Dedifferentiated amniotic fluid mesenchymal stem cell (primary cell): ENCODE data around the gene PRKN.

Experiments
- DNase-seq: peaks from one replicate; pipeline ENCODE4 v3.0.0-alpha.2; 2016; ENCODE audit errors: extremely low spot score

Gene PRKN

GRCh38 chr6:162313922-162314660 is 413.5 kb downstream of the PRKN start:
- no peak for DNase-seq

GRCh38 chr6:162307865-162308264 is 419.7 kb downstream of the PRKN start:
- DNase-seq: no peak

- DNase-seq: no peak
Measured at GRCh38 chr6:162306616-162307015, 420.9 kb downstream of the PRKN start.

- DNase-seq: no peak
Measured at GRCh38 chr6:162301128-162301527, 426.4 kb downstream of the PRKN start.

- DNase-seq: no peak
Measured at GRCh38 chr6:162294029-162294428, 433.5 kb downstream of the PRKN start.

- no peak for DNase-seq
Measured at GRCh38 chr6:162292915-162293314, 434.7 kb downstream of the PRKN start.

GRCh38 chr6:162290846-162291465 is 436.6 kb downstream of the PRKN start:
- no peak for DNase-seq

- DNase-seq: no peak
Measured at GRCh38 chr6:162289972-162290371, 437.6 kb downstream of the PRKN start.

GRCh38 chr6:162273986-162274385 is 453.6 kb downstream of the PRKN start:
- no peak for DNase-seq

- no peak for DNase-seq
Measured at GRCh38 chr6:162271922-162272321, 455.6 kb downstream of the PRKN start.

GRCh38 chr6:162270966-162271365 is 456.6 kb downstream of the PRKN start:
- no peak for DNase-seq

- DNase-seq: no peak
Measured at GRCh38 chr6:162267641-162268040, 459.9 kb downstream of the PRKN start.

GRCh38 chr6:162267126-162267525 is 460.4 kb downstream of the PRKN start:
- no peak for DNase-seq

GRCh38 chr6:162264581-162264980 is 463.0 kb downstream of the PRKN start:
- DNase-seq: no peak

GRCh38 chr6:162262466-162263196 is 464.9 kb downstream of the PRKN start:
- no peak for DNase-seq

GRCh38 chr6:162261598-162261997 is 466.0 kb downstream of the PRKN start:
- no peak for DNase-seq

- no peak for DNase-seq
Measured at GRCh38 chr6:162260027-162260426, 467.5 kb downstream of the PRKN start.

- DNase-seq: no peak
Measured at GRCh38 chr6:162258647-162259046, 468.9 kb downstream of the PRKN start.

GRCh38 chr6:162256361-162256760 is 471.2 kb downstream of the PRKN start:
- no peak for DNase-seq

GRCh38 chr6:162251257-162251656 is 476.3 kb downstream of the PRKN start:
- DNase-seq: no peak

- no peak for DNase-seq
Measured at GRCh38 chr6:162249907-162250642, 477.5 kb downstream of the PRKN start.

GRCh38 chr6:162245830-162246420 is 481.6 kb downstream of the PRKN start:
- no peak for DNase-seq
